AG04449 (cell line): ENCODE measurements around the gene RHBDF2.

Source experiments
- CTCF ChIA-PET: fragments of 350-600 bp; formaldehyde crosslinking; extraction: SDS; loops from one replicate; lab custom pipeline; 2021; ENCODE audit warnings: antibody characterized with exemption; lab: Yijun Ruan, JAX
- POLR2A ChIA-PET: fragments of 400-600, 350-600 bp; formaldehyde crosslinking; extraction: SDS; loops from one replicate; lab custom pipeline; 2020; ENCODE audit warnings: antibody characterized with exemption, inconsistent platforms; lab: Yijun Ruan, JAX
- DNase-seq: peaks from one replicate; pipeline ENCODE4 v3.0.0-alpha.2; 2010; ENCODE audit warnings: low read depth, low spot score
- H3K4me3 ChIP-seq: 2 replicates; pipeline ENCODE4 v1.5.1; 2011; ENCODE audit warnings: low read depth, mild to moderate bottlenecking, control low read depth, low read length
- CTCF ChIP-seq: IDR thresholded peaks from one replicate; pipeline ENCODE4 v1.5.1; 2011; ENCODE audit warnings: mild to moderate bottlenecking, moderate library complexity, low read length, control low read depth, inconsistent platforms; ENCODE audit not compliant: insufficient read depth; ENCODE audit errors: missing control alignments

The RHBDF2 gene

GRCh38 chr17:76501018-76501826, at the start of gene RHBDF2:
TSS of gene RHBDF2 (minus strand) at chr17:76501423. CDS start at chr17:76481524, 19,899 bp downstream.
- H3K4me3 ChIP-seq = peak within 1 kb of the TSS; percentile 66
- TF ChIP-seq CTCF = no peak
- POLR2A ChIA-PET = interaction anchor here (1.1 kb wide), 1 partner anchor 8 kb away, joined by 4 read pairs; no protein-coding TSS in a partner anchor
- CTCF ChIA-PET = interaction anchor here (1.0 to 34.2 kb wide), 9 partner anchors 9 to 203 kb away, joined by 3 to 1209 read pairs (median 5); partner anchors contain the start of genes AANAT and UBE2O
- DNase-seq = no peak

GRCh38 chr17:76549539-76549938, 48.3 kb upstream of the RHBDF2 start:
- DNase-seq = no peak
- ChIA-PET POLR2A (no interaction called here), CTCF (interaction anchor here (1.5 to 6.8 kb wide), 5 partner anchors 8 to 74 kb away, joined by 4 to 57 read pairs (median 12); partner anchors contain the start of gene PRCD)
- H3K4me3 ChIP-seq = no peak overlapping the region
- no peak for TF ChIP-seq CTCF

- TF ChIP-seq CTCF = no peak
- ChIA-PET CTCF (interaction anchor here (1.0 to 6.8 kb wide), 5 partner anchors 9 to 75 kb away, joined by 3 to 57 read pairs (median 9); no protein-coding TSS in a partner anchor), POLR2A (interaction anchor here (0.7 kb wide), 1 partner anchor 8 kb away, joined by 3 read pairs; no protein-coding TSS in a partner anchor)
- no peak overlapping the region for H3K4me3 ChIP-seq
- DNase-seq = no peak
Observed at GRCh38 chr17:76549215-76549518, 47.9 kb upstream of the RHBDF2 start.

DNA sequence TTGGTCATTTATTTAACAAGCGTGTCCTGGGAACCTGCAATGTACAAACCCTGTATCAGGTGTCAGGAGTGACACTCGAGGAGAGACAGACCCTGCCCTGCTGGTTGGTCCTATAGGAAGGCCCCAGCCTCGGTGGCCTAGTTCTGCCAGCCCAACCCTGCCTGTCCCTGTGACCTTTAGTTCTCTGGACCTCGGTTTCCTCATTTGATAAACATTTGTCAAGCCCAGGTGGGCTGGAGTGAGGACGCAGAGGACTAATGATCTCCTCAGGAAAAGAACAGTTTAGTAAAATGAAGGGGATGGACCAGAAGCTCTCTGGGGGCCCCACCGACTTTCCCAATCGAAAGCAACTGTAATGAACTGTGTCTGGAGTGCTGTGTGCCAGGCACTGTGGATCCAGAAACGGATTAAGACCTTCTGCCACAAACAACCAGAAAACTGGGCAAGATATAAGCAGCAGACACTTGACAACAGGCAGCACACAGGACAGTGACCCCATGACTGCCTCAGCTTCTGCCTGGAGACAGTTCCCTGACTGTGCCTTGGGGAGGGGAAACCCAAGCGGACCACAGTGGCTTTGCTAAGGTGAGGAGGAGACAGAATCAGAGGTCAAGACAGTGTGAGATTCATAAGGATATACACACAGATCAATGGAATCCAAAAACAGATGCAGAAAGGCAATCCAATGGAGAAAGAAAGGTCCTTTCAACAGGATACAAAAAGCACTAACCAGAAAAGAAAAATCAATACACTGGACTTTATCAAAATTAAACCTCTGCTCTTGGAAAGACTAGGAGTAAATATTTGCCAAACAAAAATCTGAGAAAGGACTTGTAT, 47.4 kb upstream of the RHBDF2 start:
- DNase-seq = no peak
- ChIA-PET POLR2A (interaction anchor here (0.7 kb wide), 1 partner anchor 9 kb away, joined by 3 read pairs; no protein-coding TSS in a partner anchor), CTCF (interaction anchor here (1.0 to 6.8 kb wide), 5 partner anchors 8 to 75 kb away, joined by 3 to 57 read pairs (median 9); no protein-coding TSS in a partner anchor)
- no peak for TF ChIP-seq CTCF
- H3K4me3 ChIP-seq = no peak overlapping the region

- DNase-seq = no peak
- POLR2A ChIA-PET = interaction anchor here (0.9 kb wide), 1 partner anchor 52 kb away, joined by 3 read pairs; no protein-coding TSS in a partner anchor
- CTCF ChIA-PET = interaction anchor here (0.5 to 10.2 kb wide), 10 partner anchors 10 to 181 kb away, joined by 3 to 180 read pairs (median 20); partner anchors contain the start of gene AANAT
- H3K4me3 ChIP-seq = no peak overlapping the region
- TF ChIP-seq CTCF = no peak
Observed at GRCh38 chr17:76547642-76548202, 46.5 kb upstream of the RHBDF2 start.
